Stimulated activated CD4-positive, alpha-beta T cell treated with anti-CD3 and anti-CD28 coated beads, Interleukin-2, amount 100 ng/mL, for 24 hours (primary cell): ENCODE measurements around the gene IPO5.

ENCODE experiments used
- DNase-seq, 2 donors: peaks; one replicate each; pipeline ENCODE4 v3.0.0-alpha.2; 2020

Gene IPO5

DNA sequence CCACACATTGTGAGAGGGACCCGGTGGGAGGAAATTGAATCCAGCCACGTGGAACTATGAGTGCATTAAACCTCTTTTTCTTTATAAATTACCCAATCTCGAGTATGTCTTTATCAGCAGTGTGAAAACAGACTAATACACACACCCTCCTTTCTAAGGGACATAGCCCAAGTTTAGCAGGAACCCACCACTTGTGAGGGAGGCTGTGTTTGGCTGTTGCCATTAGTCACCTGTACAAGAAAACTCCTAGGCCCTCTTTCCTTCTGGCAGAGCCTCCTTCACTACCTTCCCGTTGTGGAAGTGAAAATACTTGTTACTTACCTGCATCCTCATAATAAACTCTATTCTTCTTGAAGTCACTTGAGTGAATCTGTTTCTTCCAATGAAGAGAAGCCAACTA lies 113.2 kb downstream of the IPO5 start:
- DNase-seq: no peak

DNA sequence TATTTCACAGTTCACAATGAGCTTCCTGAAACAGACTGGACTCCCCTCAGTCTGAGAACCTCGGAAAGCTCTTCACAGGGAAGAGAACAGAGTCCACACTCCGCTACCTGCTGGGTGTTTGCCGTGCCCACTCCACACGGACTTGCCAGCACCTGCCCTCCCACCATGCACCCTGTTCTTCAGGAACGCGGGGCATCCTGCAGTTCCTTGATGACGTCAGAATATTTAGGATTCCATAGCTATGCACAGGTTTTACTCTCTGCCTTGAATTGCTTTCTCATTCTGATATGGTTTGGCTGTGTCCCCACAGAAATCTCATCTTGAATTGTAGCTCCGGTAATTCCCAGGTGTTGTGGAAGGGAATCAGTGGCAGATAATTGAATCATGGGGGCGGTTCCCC lies 115.0 kb downstream of the IPO5 start:
- DNase-seq: no peak

DNA sequence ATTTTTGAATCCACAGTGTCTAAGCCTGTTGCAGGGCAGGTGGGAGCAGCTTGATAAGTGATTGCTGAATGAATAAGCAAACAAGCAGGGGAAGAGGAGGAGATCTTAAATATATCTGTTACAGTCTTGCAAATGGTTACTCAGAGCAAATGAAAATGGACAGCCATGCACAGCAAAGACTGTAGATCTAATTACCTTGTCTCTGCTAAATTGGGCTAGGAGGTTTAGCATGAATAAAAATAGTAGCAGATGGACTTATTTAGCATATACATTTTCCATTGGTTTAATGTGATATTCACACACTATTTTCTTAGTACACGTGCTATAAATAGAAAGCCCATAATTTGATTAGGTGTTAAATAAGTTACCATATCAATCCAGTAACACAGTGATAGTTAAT lies 116.5 kb downstream of the IPO5 start:
- DNase-seq: no peak

DNA sequence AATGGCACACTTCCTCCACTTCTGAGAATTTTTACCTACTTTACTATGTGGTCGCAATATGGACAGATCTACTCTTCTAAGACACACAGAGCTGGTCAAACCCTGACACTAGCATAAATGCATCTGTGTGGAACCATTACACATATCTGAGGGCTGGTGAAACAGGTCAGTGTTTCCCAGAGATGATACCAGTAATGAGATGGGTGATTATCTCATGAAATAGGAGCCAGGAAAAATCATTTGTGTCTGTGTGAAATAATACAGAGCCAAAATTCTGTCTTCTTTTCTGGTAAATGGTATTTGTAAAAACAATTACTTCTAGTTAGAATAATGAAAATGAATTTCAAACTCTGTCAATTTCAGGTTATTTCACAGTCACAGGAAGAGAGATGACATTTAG lies 117.8 kb downstream of the IPO5 start:
- DNase-seq: no peak

DNA sequence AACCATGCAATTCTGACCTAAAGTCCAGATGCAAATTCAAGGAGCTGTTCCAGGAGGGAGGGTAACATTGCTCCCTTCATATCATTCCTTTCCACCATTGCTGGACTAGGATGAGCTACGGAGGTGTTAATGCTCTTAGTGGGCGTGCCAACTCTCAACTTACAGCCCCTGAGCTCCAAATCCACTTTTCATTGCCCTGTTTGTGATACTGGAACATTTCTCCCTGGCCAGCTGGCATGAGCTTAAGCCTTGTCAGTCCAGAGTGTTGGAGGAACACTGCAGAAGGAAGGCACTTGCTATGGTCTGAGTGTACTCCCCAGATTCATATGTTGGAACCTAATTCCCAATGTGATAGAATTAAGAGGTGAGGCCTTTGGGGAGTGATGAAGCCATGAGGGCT lies 119.0 kb downstream of the IPO5 start:
- no peak for DNase-seq
